HG02623 (cell line): Measurements from ENCODE around the gene SPRR3.
"Not testable (repeated sequence)": the region's sequence is repeated elsewhere in the genome, so short reads cannot be mapped to it uniquely, and the experiment has no call there.

Experiments
- ATAC-seq: cut with Tn5 transposase; IDR thresholded peaks from one replicate; pipeline ENCODE4 v1.9.1; 2021; ENCODE audit warnings: moderate library complexity; ENCODE audit not compliant: unreplicated experiment

SPRR3 gene

GRCh38 chr1:152983234-152983633, 18.3 kb upstream of the SPRR3 start:
- ATAC-seq: no peak

GRCh38 chr1:152983743-152984142, 17.8 kb upstream of the SPRR3 start, which contains the start of gene SPRR1A:
Gene SPRR1A, plus strand, starts transcription at chr1:152984081. Its CDS starts 1,150 bp downstream, at chr1:152985231.
- ATAC-seq: no peak

- ATAC-seq: no peak
Observed at GRCh38 chr1:152986578-152986977, 15.0 kb upstream of the SPRR3 start.

DNA sequence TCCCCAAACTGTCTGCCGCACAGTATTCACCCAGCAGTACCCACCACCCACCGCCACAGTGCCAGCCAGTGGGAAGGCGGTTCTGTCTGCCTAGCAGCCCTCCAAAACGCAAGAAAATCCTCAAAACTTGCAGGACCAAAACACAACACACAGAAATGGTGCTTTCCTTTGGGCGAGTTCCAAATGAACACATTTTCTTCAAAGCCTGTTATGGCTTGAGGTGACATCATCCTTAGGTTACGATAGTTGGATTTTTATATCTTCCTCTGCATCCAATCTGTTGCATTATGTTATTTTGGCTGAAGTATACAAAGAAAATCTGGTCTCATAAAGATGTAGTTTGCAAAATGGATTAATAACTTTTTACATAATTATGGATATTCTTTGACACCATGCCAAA, 8.4 kb upstream of the SPRR3 start:
- ATAC-seq: no peak

DNA sequence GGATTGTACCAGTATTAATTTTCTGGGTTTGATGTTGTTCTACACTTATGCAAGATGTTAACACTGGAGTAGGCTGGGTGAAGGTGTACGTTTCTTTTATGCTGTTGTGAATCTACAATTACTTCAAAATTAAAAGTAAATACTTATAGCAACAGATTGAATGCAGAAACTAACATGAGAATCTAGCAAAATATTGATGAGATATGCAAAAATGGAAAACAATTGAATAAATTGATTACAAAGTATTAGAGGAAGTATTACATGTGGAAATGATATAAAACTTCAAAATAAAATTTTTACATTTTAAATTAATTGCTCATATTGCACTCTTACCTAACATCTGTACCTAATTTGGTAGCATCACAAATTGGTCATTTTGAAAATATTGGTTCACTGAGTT, 5.7 kb upstream of the SPRR3 start:
- ATAC-seq: no peak

- no peak for ATAC-seq
Observed at GRCh38 chr1:152996633-152997400, 4.7 kb upstream of the SPRR3 start.

GRCh38 chr1:152997901-152998300, 3.6 kb upstream of the SPRR3 start:
- no peak for ATAC-seq

GRCh38 chr1:152998476-152998875, 3.1 kb upstream of the SPRR3 start:
- no peak for ATAC-seq

DNA sequence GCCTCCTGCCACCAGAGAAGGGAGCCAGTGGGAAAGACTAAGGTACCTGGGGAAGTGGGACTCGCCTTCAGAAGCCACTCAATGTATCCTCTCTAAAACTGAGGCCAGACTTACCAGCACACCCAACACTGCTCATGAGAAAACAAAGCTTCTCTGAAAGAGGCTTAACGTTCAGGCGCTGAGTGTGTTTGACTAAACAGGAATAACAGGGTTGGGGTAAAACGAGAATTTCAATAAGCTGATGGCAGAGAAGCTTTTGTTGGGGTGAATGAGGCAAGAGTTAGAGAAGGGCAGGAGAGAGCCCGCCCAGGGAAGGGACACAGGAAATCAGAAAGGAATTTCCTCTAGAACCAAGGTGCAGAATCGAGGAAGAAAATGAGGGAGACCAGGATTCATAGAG, 1.7 kb upstream of the SPRR3 start:
- ATAC-seq: no peak

DNA sequence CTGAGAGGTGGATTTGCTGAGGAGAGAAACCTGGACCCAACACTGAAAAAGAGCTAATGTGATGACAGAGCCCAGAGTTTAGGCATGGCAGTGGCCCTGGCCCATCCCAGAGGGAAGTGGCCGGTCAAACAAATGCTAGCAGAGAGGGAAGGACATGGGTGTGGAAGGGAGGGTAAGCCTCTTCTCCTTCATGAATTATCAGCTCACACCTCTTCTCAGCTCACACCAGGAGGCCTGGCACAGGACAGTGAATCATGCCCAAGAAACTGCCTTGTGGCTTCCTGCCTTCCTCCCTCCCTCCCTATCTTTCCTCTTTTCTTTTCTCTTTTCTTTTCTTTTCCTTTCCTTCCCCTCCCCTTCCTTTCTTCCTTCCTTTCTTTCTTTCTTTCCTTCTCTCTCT, 1.3 kb upstream of the SPRR3 start:
- no peak for ATAC-seq

DNA sequence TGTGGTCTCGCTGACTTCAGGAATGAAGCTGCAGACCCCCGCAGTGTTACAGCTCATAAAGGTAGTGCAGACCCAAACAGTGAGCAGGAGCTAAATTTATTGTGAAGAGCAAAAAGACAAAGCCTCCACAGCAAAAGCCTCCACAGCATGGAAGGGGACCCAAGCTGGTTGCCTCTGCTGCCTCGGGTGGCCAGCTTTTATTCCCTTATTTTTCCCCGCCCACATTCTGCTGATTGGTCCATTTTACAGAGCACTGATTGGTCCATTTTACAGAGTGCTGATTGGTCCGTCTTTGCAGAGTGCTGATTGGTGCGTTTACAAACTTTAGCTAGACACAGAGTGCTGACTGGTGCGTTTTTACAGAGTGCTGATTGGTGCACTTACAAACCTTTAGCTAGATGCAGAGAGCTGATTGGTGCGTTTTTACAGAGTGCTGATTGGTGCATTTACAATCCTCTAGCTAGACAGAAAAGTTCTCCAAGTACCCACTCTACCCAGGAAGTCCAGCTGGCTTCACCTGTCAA, 9.7 kb downstream of the SPRR3 start:
- ATAC-seq: not testable (repeated sequence)

- ATAC-seq: not testable (repeated sequence)
Observed at GRCh38 chr1:153021829-153022228, 20.3 kb downstream of the SPRR3 start.

- ATAC-seq: not testable (repeated sequence)
Observed at GRCh38 chr1:153022340-153022739, 20.8 kb downstream of the SPRR3 start.

GRCh38 chr1:153023109-153023508, 21.6 kb downstream of the SPRR3 start:
- no peak for ATAC-seq

DNA sequence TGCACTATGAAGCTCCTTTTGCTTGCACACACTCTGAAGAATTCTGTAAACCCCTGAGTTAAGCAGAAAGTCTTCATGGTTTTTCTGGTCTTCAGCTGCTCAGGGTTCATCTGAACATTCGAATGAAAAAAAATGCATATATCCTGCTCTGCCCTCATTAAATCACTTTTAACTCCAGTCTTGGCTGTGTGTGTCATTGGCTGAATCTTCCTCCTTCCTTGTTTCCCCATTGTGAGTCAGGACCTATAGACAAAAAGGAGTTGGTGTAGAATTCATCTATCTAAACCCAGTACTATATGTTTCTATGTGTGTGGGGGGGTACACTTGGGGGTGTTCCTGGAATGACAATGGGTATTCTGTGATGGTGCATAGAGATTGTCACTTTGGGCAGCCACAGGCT, 22.9 kb downstream of the SPRR3 start:
- ATAC-seq: no peak

DNA sequence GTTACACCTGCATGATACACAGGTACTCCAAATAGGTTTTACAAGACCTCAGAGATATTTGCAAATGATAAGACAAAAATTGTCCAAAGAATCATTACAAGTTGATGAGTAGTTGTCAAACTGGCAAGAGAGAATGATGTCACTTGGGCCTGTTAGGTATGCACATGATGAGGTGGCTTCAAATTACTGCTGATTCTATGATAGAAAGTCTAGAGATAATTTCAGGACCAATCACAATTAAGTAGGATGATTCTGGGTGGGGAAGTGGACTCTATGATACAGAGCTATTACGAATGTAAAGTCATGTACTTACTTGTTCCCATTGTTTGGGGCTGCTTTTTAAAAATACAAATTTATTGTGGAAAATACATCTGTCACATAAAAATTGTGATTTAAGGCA, 24.2 kb downstream of the SPRR3 start:
- ATAC-seq: no peak

GRCh38 chr1:153028766-153029165, 27.2 kb downstream of the SPRR3 start:
- ATAC-seq: no peak

GRCh38 chr1:153030895-153031294, 29.3 kb downstream of the SPRR3 start, which contains the start of gene SPRR1B:
Gene SPRR1B, plus strand, starts transcription at chr1:153031203. Its CDS starts 1,143 bp downstream, at chr1:153032346.
- ATAC-seq: no peak

DNA sequence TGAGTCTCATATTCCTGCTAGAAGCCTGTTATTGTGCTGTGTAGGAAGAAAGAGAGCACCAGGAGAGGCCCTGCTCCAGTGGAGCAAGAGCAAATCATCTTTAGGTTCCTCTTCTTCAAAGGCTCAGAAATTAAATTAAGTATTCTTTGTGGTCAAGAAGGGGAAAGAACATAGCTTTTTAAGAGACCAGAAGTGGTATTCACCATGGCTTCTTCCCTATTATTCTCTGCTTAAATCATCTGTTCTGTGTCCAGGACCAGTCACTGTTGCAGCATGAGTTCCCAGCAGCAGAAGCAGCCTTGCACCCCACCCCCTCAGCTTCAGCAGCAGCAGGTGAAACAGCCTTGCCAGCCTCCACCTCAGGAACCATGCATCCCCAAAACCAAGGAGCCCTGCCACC, 30.5 kb downstream of the SPRR3 start:
- ATAC-seq: no peak

DNA sequence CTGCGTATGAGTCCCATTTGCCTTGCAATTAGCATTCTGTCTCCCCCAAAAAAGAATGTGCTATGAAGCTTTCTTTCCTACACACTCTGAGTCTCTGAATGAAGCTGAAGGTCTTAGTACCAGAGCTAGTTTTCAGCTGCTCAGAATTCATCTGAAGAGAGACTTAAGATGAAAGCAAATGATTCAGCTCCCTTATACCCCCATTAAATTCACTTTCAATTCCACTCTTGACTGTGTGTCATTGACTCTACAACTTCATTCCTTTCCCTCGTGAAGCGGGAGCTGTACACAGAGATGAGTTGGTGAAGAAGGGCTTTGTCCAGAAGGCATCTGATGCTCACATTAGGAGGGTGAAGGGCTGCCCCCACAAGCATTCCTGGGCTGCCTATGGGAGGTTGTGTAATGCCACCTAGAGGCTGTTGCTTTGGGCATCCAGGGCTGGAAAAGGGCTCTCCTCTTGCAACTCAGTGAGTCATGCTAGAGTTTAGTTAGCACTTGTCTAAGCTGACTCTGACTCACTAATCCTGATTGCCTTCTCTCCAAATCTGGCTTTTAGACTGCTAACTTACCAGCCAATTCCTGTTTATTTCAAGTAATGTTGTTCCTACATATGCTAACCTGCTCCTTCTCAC, 31.2 kb downstream of the SPRR3 start:
- no peak for ATAC-seq

GRCh38 chr1:153035211-153035610, 33.7 kb downstream of the SPRR3 start:
- ATAC-seq: no peak

DNA sequence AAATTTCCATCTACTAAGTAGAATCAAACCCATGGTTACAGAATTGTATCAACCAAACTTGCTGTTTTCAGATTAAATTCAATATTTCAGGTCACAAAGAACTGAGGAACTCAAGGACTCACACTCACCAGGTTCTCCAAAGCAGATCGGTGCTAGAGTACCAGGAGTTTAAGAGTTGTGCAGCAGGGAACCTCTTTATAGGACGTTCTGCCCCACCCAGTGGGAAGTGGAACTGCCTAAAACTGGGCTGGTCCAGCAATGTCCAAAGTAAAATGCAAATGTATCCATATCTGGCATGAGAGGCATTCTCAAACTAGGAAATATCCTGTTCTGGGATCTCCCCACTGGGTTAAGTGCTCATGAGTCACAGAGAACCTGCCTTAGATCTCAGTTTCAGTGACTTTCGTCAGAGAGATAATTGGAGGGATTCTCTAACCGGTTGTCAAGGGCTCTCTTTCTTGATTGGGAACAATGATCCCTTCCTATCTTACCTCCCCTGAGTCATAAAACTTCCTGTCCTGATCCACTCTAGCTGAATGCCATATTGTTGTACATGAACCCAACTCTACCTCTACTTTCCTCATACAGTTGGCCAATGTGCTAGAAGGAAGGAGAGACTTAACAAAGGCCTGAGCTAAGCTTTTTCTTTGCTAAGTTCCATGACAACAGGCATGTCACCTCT, 39.5 kb downstream of the SPRR3 start, which contains the start of gene SPRR2D:
Gene SPRR2D (minus strand): TSS at position 171 of the 682 bp plus-strand sequence. CDS start 774 bp downstream, outside the sequence.
- ATAC-seq: no peak
